Ishikawa (cell line): ENCODE data around the gene DCLRE1C.

Source experiments
- CEBPB ChIP-seq: IDR thresholded peaks from 2 replicates; pipeline ENCODE4 v1.6.1; 2012
- CREB1 ChIP-seq: IDR thresholded peaks from 2 replicates; pipeline ENCODE4 v1.6.1; 2012; ENCODE audit warnings: low read depth
- EGR1 ChIP-seq: IDR thresholded peaks from 2 replicates; pipeline ENCODE4 v1.6.1; 2012
- EP300 ChIP-seq: IDR thresholded peaks from 2 replicates; pipeline ENCODE4 v1.6.1; 2012; ENCODE audit warnings: borderline replicate concordance
- FOXM1 ChIP-seq: IDR thresholded peaks from 2 replicates; pipeline ENCODE4 v1.6.1; 2012; ENCODE audit warnings: low read depth, borderline replicate concordance
- NFIC ChIP-seq: IDR thresholded peaks from 2 replicates; pipeline ENCODE4 v1.6.1; 2012
- RAD21 ChIP-seq: IDR thresholded peaks from 2 replicates; pipeline ENCODE4 v1.6.1; 2012; ENCODE audit warnings: low read depth
- REST ChIP-seq: IDR thresholded peaks from 2 replicates; pipeline ENCODE4 v1.6.1; 2012; ENCODE audit warnings: low read depth, mild to moderate bottlenecking
- TAF1 ChIP-seq: IDR thresholded peaks from 2 replicates; pipeline ENCODE4 v1.6.1; 2012; ENCODE audit warnings: low read depth, mild to moderate bottlenecking
- TCF12 ChIP-seq: IDR thresholded peaks from 2 replicates; pipeline ENCODE4 v1.6.1; 2012; ENCODE audit warnings: low read depth
- TEAD4 ChIP-seq: IDR thresholded peaks from 2 replicates; pipeline ENCODE4 v1.6.1; 2012
- YY1 ChIP-seq: IDR thresholded peaks from 2 replicates; pipeline ENCODE4 v1.6.1; 2012; ENCODE audit warnings: low read depth
- ZBTB7A ChIP-seq: IDR thresholded peaks from 2 replicates; pipeline ENCODE4 v1.6.1; 2012; ENCODE audit warnings: low read depth
- TF ChIP-seq, protein P1 (sequence below): IDR thresholded peaks from 2 replicates; pipeline ENCODE4 v1.6.1; 2012
- TF ChIP-seq, protein P2 (sequence below): IDR thresholded peaks from 2 replicates; pipeline ENCODE4 v1.6.1; 2012

Gene DCLRE1C

GRCh38 chr10:14954001-14954770 lies at the start of gene DCLRE1C:
Gene DCLRE1C (minus strand): TSS chr10:14954096. CDS start chr10:14954010, 86 bp downstream.
- TF ChIP-seq, protein P1, sequence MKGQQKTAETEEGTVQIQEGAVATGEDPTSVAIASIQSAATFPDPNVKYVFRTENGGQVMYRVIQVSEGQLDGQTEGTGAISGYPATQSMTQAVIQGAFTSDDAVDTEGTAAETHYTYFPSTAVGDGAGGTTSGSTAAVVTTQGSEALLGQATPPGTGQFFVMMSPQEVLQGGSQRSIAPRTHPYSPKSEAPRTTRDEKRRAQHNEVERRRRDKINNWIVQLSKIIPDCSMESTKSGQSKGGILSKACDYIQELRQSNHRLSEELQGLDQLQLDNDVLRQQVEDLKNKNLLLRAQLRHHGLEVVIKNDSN: peak; percentile 24; the same call in 1 of the 2 replicates
- TF ChIP-seq EP300 (0 out of 2 replicates have a peak, but pooled peaks have one; percentile 26), CREB1 (no peak), CEBPB (no peak), ZBTB7A (no peak), RAD21 (no peak; the same call in 1 of the 2 replicates), TCF12 (peak; percentile 71), REST (no peak), FOXM1 (peak; percentile 83; the same call in 1 of the 2 replicates), TAF1 (0 out of 2 replicates have a peak, but pooled peaks have one; percentile 40), TEAD4 (no peak), EGR1 (0 out of 2 replicates have a peak, but pooled peaks have one; percentile 27), NFIC (peak; percentile 33; the same call in 1 of the 2 replicates), YY1 (0 out of 2 replicates have a peak, but pooled peaks have one; percentile 23)
- TF ChIP-seq, protein P2, sequence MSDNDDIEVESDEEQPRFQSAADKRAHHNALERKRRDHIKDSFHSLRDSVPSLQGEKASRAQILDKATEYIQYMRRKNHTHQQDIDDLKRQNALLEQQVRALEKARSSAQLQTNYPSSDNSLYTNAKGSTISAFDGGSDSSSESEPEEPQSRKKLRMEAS: peak; percentile 98

DNA sequence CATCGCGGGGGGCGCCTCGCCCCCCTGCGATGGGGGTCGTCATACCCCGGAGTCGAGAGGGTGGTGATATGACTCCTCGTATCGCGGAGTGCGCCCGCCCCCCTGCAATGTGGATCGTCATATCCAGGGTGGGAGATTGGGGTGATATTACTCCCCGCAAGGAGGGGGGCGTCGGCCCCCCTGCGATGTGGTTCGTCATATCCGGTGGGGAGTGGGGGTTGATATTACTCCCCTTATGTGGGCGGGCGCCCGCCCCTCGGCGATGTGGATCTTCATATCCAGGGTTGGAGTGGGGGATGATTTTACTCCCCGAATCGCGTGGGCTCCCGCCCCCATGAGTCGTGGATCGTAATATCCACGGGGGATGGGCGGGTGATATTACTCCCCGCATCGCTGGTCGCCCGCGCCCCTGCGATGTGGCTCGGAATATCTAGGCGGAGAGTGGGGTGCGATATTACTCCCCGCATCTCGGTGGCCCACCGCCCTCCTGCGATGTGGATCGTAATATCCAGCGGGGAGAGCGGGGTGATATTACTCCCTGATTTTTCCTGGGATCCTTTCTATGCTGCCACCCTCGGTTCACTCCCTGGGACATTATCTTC lies 42.2 kb upstream of the DCLRE1C start:
- TF ChIP-seq, protein P1: no peak
- TF ChIP-seq REST (no peak), TCF12 (no peak), EGR1 (no peak), RAD21 (no peak), TAF1 (no peak), ZBTB7A (no peak), CEBPB (no peak), YY1 (no peak), TEAD4 (no peak), FOXM1 (no peak), NFIC (no peak), CREB1 (no peak), EP300 (no peak)
- TF ChIP-seq, protein P2: no peak

DNA sequence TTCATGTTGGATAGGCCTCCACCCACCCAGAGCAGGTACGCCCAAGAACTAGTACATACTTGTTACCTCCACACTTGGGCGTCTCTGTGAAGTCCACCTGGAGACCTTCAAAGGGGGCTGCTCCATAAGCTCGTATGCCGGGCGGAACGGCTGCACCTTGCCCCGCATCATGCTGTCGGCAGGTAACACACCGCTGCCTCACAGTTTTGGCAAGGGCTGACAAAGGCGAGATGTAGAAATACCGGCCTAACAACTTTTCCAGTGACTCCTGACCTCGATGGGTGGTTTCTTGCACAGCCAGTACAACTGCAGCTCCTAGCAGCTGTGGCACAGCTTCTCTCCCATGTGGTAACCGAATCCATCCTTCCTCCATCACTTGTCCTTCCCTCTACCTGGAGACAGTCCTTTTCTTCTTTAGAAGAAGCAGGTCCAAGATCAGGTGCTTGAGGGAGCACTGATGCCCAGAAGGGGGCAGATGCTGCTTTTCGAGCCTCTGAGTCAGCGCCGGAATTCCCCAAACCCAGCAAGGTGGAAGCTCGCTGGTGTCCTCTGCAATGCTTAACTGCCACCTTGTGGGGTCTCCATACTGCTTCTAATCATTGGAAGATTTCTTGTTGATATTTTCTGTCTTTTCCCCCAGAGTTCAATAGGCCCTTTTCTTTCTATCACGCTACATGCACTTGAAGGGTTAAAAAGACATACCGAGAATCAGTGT lies 37.3 kb upstream of the DCLRE1C start:
- TF ChIP-seq, protein P2: peak; percentile 61
- TF ChIP-seq NFIC: 0 out of 2 replicates have a peak, but pooled peaks have one; percentile 26

- TF ChIP-seq TAF1: no peak
- no peak for TF ChIP-seq REST
- TF ChIP-seq CREB1: no peak
- no peak for TF ChIP-seq RAD21
- TF ChIP-seq EP300: no peak
- TF ChIP-seq CEBPB: no peak
- TF ChIP-seq TCF12: no peak
- TF ChIP-seq ZBTB7A: no peak
- TF ChIP-seq, protein P2: no peak
- TF ChIP-seq, protein P1: no peak
- TF ChIP-seq YY1: no peak
- TF ChIP-seq FOXM1: no peak
- no peak for TF ChIP-seq EGR1
- no peak for TF ChIP-seq NFIC
- no peak for TF ChIP-seq TEAD4
Observed at GRCh38 chr10:14982744-14983143, 28.8 kb upstream of the DCLRE1C start.
